Stomach (tissue), 4 donors: ENCODE measurements around the gene DZIP3.

ENCODE experiments used
- EP300 ChIP-seq: sonication (generic); formaldehyde crosslinking; IDR thresholded peaks from one replicate; pipeline ENCODE4 v1.6.1; 2017; ENCODE audit warnings: antibody characterized with exemption
- POLR2A ChIP-seq, 4 donors: fragments of 450-650 bp; IDR thresholded peaks; one replicate each; pipeline ENCODE4 v1.6.1; 2016; ENCODE audit warnings: antibody characterized with exemption in 4 of 4, control low read depth in 2 of 4, mild to moderate bottlenecking in 1 of 4, moderate library complexity in 1 of 4
- POLR2AphosphoS5 ChIP-seq, 3 donors: sonication (generic); formaldehyde crosslinking; IDR thresholded peaks; one replicate each; pipeline ENCODE4 v1.6.1; 2016; ENCODE audit warnings: antibody characterized with exemption in 3 of 3
- TF ChIP-seq, protein P1 (sequence below), 7 experiments: fragments of 450-650 bp in 4 of 7; fragments of 200-600 bp in 3 of 7; sonication (generic) in 3 of 7; IDR thresholded peaks; one replicate each; pipeline ENCODE4 v1.5.1; 2016 to 2019; ENCODE audit warnings: antibody characterized with exemption in 7 of 7, control low read depth in 2 of 7, mild to moderate bottlenecking in 1 of 7

DNA sequence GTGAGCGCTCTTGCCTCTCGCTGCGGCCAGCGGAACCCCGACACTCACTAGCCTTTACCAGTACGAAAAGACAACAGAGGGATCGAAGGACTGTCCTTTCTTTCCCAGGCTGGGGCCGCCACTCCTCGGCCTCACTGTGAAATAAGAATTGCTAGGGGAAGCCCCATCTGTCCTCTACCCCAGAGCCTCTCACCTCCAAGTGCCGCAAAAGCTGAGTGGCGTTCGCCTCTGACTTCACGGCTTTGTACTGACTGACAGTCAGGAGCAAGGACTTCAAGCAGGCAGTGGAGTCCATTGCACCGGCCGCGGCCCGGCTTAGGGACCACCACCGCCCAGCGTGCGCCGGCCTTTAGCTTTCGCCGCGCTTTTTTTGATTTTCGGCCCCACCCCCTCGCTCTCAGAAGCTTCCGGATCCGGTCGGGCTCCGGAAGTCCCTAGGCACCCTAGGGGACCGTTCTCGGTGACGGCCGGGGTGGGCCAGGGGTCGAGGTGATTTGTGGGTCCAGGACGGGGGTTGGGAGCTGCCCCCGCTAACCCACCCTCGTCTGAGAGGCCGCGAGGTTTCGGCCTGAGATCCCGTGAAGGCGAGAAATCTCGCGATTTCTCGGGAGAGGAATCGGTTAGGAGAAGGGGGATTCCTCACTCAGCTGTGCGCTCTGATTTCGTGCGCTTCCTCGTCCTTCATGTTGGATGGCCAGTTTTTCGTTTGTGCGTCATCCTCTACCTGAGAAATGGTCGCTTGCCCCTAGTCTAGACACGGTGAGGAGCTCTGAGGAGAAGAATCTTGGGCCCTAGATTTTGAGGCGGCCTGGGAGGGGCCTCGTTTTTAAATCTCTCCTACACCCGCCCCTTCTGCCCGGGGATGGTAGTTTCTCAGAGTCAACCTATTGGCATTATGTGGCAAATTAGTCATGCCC, at the start of gene DZIP3, which contains the start of gene CIP2A:
- TF ChIP-seq, protein P1, sequence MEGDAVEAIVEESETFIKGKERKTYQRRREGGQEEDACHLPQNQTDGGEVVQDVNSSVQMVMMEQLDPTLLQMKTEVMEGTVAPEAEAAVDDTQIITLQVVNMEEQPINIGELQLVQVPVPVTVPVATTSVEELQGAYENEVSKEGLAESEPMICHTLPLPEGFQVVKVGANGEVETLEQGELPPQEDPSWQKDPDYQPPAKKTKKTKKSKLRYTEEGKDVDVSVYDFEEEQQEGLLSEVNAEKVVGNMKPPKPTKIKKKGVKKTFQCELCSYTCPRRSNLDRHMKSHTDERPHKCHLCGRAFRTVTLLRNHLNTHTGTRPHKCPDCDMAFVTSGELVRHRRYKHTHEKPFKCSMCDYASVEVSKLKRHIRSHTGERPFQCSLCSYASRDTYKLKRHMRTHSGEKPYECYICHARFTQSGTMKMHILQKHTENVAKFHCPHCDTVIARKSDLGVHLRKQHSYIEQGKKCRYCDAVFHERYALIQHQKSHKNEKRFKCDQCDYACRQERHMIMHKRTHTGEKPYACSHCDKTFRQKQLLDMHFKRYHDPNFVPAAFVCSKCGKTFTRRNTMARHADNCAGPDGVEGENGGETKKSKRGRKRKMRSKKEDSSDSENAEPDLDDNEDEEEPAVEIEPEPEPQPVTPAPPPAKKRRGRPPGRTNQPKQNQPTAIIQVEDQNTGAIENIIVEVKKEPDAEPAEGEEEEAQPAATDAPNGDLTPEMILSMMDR (IDR thresholded peaks at IDR 0.05) = no peak
- TF ChIP-seq EP300 = no peak
- TF ChIP-seq POLR2AphosphoS5 (IDR thresholded peaks at IDR 0.05) = peak; percentile 7 to 92 (median 83)
- peak in 1 of 4 donors; percentile 43 for TF ChIP-seq POLR2A (IDR thresholded peaks at IDR 0.05)
